CD14-positive monocyte (primary cell): ENCODE results near the gene ANKRD12. TPM values are rescaled to one million over a fixed set of nuclear protein-coding genes. Genes with fewer than 3 reads are reported as not detected.
A peak's percentile ranks its signal among the peaks of the same experiment; 100 is the strongest.

ENCODE experiments used
- DNase-seq, 3 donors: peaks; one replicate each; pipeline ENCODE4 v3.0.0-alpha.2; 2011 to 2022
- H2AFZ ChIP-seq: 2 replicates; pipeline ENCODE4 v1.6.0; 2012; ENCODE audit warnings: mild to moderate bottlenecking, low read depth, low read length, inconsistent platforms; ENCODE audit not compliant: insufficient read depth, poor library complexity, severe bottlenecking
- H3K27ac ChIP-seq, 2 donors: 1 replicate in 1 of 2; 2 replicates in 1 of 2; pipeline ENCODE4 v1.5.1; 2012 to 2013; ENCODE audit warnings: low read length in 2 of 2, control low read depth in 1 of 2, inconsistent platforms in 1 of 2, low read depth in 1 of 2, mild to moderate bottlenecking in 1 of 2
- H3K27me3 ChIP-seq, 2 donors: one replicate each; pipeline versions ENCODE4 v1.6.0 to v1.6.1; 2011 to 2013; ENCODE audit warnings: low read length in 2 of 2; ENCODE audit not compliant: control insufficient read depth in 2 of 2, insufficient read depth in 2 of 2
- H3K36me3 ChIP-seq, 2 donors: replicated peaks in 1 of 2; 1 replicate in 1 of 2; 2 replicates in 1 of 2; pipeline versions ENCODE4 v1.5.1 to v1.6.1; 2012 to 2013; ENCODE audit warnings: low read length in 2 of 2, control low read depth in 1 of 2, inconsistent platforms in 1 of 2, mild to moderate bottlenecking in 1 of 2; ENCODE audit not compliant: insufficient read depth in 2 of 2, control insufficient read depth in 1 of 2
- H3K4me1 ChIP-seq, 2 donors: 1 replicate in 1 of 2; 2 replicates in 1 of 2; pipeline versions ENCODE4 v1.5.1 to v1.6.1; 2012 to 2013; ENCODE audit warnings: low read length in 2 of 2, control low read depth in 1 of 2, inconsistent platforms in 1 of 2, mild to moderate bottlenecking in 1 of 2, moderate library complexity in 1 of 2; ENCODE audit not compliant: insufficient read depth in 2 of 2, control insufficient read depth in 1 of 2
- H3K4me2 ChIP-seq: replicated peaks from 2 replicates; pipeline ENCODE3; 2012; ENCODE audit warnings: low read length, moderate library complexity, mild to moderate bottlenecking; ENCODE audit not compliant: poor library complexity, severe bottlenecking; ENCODE audit errors: extremely low read depth
- H3K4me3 ChIP-seq, 3 experiments: fragments of 200-600 bp in 1 of 3; sonication (generic) in 1 of 3; replicated peaks in 1 of 3; 1 replicate in 2 of 3; 2 replicates in 1 of 3; pipeline ENCODE4 v1.5.1; 2011 to 2013; ENCODE audit warnings: low read length in 3 of 3, mild to moderate bottlenecking in 3 of 3, control low read depth in 2 of 3, low read depth in 2 of 3, inconsistent platforms in 1 of 3, moderate library complexity in 1 of 3
- H3K79me2 ChIP-seq: 2 replicates; pipeline ENCODE4 v1.6.0; 2012; ENCODE audit warnings: mild to moderate bottlenecking, control low read depth, inconsistent platforms, low read length, moderate library complexity; ENCODE audit not compliant: insufficient read depth
- H3K9ac ChIP-seq: 2 replicates; pipeline ENCODE4 v1.6.0; 2017; ENCODE audit warnings: low read length, mild to moderate bottlenecking; ENCODE audit not compliant: insufficient read depth, poor library complexity, severe bottlenecking
- H3K9me3 ChIP-seq, 2 donors: replicated peaks in 1 of 2; 1 replicate in 1 of 2; 2 replicates in 1 of 2; pipeline versions ENCODE4 v1.5.1 to v1.6.1; 2012 to 2013; ENCODE audit warnings: low read length in 2 of 2, control low read depth in 1 of 2; ENCODE audit not compliant: control insufficient read depth in 1 of 2, insufficient read depth in 1 of 2
- H4K20me1 ChIP-seq: 2 replicates; pipeline ENCODE4 v1.6.0; 2012; ENCODE audit warnings: mild to moderate bottlenecking, low read length, control low read depth, moderate library complexity; ENCODE audit not compliant: insufficient read depth
- H3K27ac Mint-ChIP-seq, 7 donors: one replicate each; pipeline ENCODE4 v1.8.0; 2020; ENCODE audit warnings: mild to moderate bottlenecking in 7 of 7, mixed read lengths in 7 of 7, moderate library complexity in 6 of 7, inconsistent platforms in 2 of 7
- H3K27me3 Mint-ChIP-seq, 3 donors: one replicate each; pipeline ENCODE4 v1.8.0; 2021 to 2022; ENCODE audit warnings: low read depth in 3 of 3, mild to moderate bottlenecking in 3 of 3, mixed read lengths in 3 of 3, moderate library complexity in 3 of 3, inconsistent platforms in 1 of 3
- H3K36me3 Mint-ChIP-seq, 2 donors: one replicate each; pipeline ENCODE4 v1.8.0; 2020; ENCODE audit warnings: mixed read lengths in 2 of 2, inconsistent platforms in 1 of 2, mild to moderate bottlenecking in 1 of 2
- H3K4me1 Mint-ChIP-seq: one replicate; pipeline ENCODE4 v1.8.0; 2020; ENCODE audit warnings: mild to moderate bottlenecking, mixed read lengths
- H3K4me3 Mint-ChIP-seq, 2 donors: one replicate each; pipeline ENCODE4 v1.8.0; 2020; ENCODE audit warnings: mild to moderate bottlenecking in 2 of 2, mixed read lengths in 2 of 2, moderate library complexity in 1 of 2
- H3K9me3 Mint-ChIP-seq, 7 donors: one replicate each; pipeline ENCODE4 v1.8.0; 2020 to 2022; ENCODE audit warnings: mixed read lengths in 7 of 7, mild to moderate bottlenecking in 6 of 7, moderate library complexity in 6 of 7, inconsistent platforms in 2 of 7
- CTCF ChIP-seq: fragments of 200-600 bp; IDR thresholded peaks from one replicate; pipeline ENCODE4 v1.8.0; 2022; ENCODE audit warnings: antibody characterized with exemption, mild to moderate bottlenecking
- WGBS: methylation state at CpG from one replicate; pipeline ENCODE4 v1.1.5; 2013; ENCODE audit warnings: missing lambda C conversion rate; ENCODE audit not compliant: insufficient coverage; 5-methylcytosine and 5-hydroxymethylcytosine counted together
- intact Hi-C, 2 donors: fragments of 100-400 bp; cut with micrococcal nuclease; formaldehyde crosslinking; loops; one replicate each; pipeline versions ENCODE4 v1.15.0 to v1.15.1; 2023
- polyA plus RNA-seq, 3 donors: library from polyadenylated mRNA; depleted of rRNA in 1 of 3; unstranded in 2 of 3; stranded (reverse) in 1 of 3; fragments of 300-500 nt in 2 of 3; fragments of >200 nt in 1 of 3; fragmentation: Illumina TruSeq in 2 of 3; gene quantifications; 1 replicate in 2 of 3; 2 replicates in 1 of 3; pipeline ENCODE4 v1.2.3, GENCODE V29; 2012 to 2021

Gene ANKRD12
- polyA plus RNA-seq, 3 donors = 9.3 to 15.5 (median 15.4) TPM

GRCh38 chr18:9259173-9259572 is 122.6 kb downstream of the ANKRD12 start:
- no CpG with 5 or more reads among the region's 3 CpGs for WGBS
- no peak for DNase-seq
- intact Hi-C loops = no loop called here
- H3K27ac ChIP-seq = no peak overlapping the region
- no peaks in the 10 kb centered on the region for H3K27me3 ChIP-seq
- H3K9ac ChIP-seq = no peak overlapping the region
- no peaks in the 10 kb centered on the region for H3K79me2 ChIP-seq
- H4K20me1 ChIP-seq = no peaks in the 10 kb centered on the region
- Mint-ChIP-seq H3K27me3 (no peaks in the 10 kb centered on the region), H3K9me3 (peaks cover 0 to 10% (median 4%) of the 10 kb centered on the region in 7 donors), H3K36me3 (peaks cover 39 to 55% of the 10 kb centered on the region in 2 donors), H3K27ac (no peak overlapping the region), H3K4me1 (no peaks in the 10 kb centered on the region), H3K4me3 (no peak overlapping the region)
- H3K4me1 ChIP-seq = no peaks in the 10 kb centered on the region
- H3K9me3 ChIP-seq = no peaks in the 10 kb centered on the region
- H3K4me2 ChIP-seq = no peak overlapping the region
- no peak for TF ChIP-seq CTCF
- H2AFZ ChIP-seq = no peak overlapping the region
- no peak overlapping the region for H3K4me3 ChIP-seq
- H3K36me3 ChIP-seq = peaks cover 11 to 48% of the 10 kb centered on the region in 2 donors

GRCh38 chr18:9260388-9261380 is 124.1 kb downstream of the ANKRD12 start:
- Histone ChIP-seq H4K20me1 (no peaks in the 10 kb centered on the region), H3K9ac (no peak overlapping the region), H2AFZ (no peak overlapping the region), H3K9me3 (peaks cover 5 to 8% of the 10 kb centered on the region in 2 donors), H3K27me3 (no peaks in the 10 kb centered on the region), H3K36me3 (peaks cover 14 to 46% of the 10 kb centered on the region in 2 donors), H3K4me3 (no peak overlapping the region), H3K4me2 (no peak overlapping the region), H3K4me1 (no peaks in the 10 kb centered on the region), H3K79me2 (no peaks in the 10 kb centered on the region), H3K27ac (no peak overlapping the region)
- WGBS = 71% methylated on average over 1 of the region's 4 CpGs
- intact Hi-C loops = no loop called here
- Mint-ChIP-seq H3K4me3 (no peak overlapping the region), H3K9me3 (peaks cover 6 to 24% (median 11%) of the 10 kb centered on the region in 7 donors), H3K4me1 (no peaks in the 10 kb centered on the region), H3K36me3 (peaks cover 40 to 55% of the 10 kb centered on the region in 2 donors), H3K27me3 (no peaks in the 10 kb centered on the region), H3K27ac (peak overlapping the region in 1 of 7 donors; percentile 4)
- no peak for TF ChIP-seq CTCF
- no peak for DNase-seq
